T-helper 1 cell (primary cell): ENCODE data around the gene SCN1A.

Experiments
- DNase-seq, 5 donors: peaks; one replicate each; pipeline ENCODE4 v3.0.0-alpha.2; 2012 to 2020

SCN1A gene

DNA sequence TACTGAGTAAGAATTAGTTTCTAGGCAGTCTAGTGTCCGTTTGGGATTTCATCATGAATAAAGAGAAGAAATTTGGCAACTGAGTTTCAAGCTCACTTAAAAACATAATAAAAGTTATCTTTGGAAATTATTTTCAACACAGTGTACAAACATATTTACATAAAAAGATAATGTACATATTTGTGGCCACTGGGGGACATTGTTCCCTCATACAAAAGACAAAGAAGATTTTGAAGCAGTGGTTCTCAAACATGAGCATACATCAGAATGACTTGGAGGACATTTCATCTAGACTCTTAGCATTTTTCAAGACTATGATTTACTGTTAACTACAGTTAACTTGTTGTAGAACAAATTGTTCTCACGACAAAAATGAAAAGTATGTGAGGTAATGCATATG is 158.6 kb downstream of the SCN1A start:
- DNase-seq: no peak

DNA sequence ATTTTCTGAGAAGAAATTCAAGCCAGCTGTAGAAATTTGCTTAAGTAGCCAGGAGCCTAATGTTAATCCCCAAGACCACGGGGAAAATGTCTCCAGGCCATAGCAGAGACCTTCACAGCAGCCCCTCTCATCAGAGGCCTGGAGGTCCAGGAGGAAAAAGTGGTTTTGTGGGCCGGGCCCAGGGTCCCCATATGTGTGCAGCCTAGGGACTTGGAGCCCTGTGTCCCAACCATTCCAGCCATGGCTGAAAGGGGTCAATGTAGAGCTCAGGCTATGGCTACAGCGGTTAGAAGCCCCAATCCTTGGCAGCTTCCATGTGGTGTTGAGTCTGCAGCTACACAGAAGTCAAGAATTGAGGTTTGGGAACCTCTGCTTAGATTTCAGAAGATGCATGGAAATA is 160.1 kb downstream of the SCN1A start:
- DNase-seq: no peak

DNA sequence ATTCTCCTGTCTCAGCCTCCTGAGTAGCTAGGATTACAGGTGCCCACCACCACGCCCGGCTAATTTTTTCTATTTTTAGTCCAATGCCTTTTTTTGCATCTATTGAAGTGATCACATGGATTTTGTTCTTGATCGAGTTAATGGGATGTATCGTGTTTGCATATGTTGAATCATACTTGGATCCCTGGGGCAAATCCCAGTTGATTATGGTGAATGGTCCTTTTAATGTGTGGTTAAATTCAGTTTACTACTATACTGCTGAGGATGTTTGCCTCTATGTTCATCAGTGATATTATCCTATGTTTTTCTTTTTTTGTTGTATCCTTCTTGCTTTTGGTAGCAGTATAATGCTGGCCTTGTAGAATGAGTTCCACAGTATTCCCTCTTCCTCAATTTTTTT is 166.0 kb downstream of the SCN1A start:
- no peak for DNase-seq

DNA sequence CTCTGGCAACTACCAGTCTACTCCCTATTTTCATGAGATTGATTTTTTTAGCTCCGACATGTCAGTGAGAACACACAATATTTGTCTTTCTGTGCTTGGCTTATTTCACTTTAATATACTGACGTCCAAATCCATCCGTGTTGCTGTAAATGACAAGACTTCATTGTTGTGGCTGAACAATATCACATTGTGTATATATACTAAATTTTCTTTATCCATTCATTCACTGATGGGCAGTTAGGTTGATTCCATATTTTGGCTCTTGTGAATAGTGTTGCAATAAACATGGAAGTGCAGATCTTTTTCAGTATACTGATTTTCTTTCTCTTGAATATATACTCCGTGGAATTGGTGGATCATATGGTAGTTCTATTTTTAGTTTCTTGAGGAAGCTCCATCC is 168.4 kb downstream of the SCN1A start:
- no peak for DNase-seq

DNA sequence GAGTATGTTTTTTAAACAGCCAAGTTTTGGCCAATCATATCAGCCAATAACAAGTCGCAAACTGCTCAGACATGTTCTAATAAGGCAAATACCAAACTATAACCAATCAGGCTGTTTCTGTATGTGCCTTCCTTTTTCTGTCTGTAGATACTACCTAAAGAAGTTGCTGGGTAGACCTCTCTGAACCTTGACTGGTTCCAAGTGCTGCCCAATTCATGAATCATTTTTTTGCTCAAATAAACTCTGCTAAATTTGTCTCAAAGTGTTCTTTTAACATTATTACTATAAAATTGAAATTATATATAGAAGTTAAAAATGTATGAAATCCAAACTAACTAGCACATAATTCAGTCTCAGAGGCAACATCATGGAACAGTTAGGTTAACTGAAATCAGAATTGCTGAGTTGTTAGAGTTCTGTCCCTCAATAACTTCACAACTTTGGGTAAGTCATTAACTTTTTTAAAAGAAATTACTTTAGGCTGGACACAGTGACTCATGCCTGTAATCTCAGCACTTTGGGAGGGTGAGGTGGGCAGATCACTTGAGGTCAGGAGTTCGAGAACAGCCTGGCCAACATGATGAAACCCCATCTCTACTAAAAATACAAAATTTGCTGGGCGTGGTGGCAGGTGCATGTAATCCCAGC is 169.4 kb downstream of the SCN1A start:
- no peak for DNase-seq

DNA sequence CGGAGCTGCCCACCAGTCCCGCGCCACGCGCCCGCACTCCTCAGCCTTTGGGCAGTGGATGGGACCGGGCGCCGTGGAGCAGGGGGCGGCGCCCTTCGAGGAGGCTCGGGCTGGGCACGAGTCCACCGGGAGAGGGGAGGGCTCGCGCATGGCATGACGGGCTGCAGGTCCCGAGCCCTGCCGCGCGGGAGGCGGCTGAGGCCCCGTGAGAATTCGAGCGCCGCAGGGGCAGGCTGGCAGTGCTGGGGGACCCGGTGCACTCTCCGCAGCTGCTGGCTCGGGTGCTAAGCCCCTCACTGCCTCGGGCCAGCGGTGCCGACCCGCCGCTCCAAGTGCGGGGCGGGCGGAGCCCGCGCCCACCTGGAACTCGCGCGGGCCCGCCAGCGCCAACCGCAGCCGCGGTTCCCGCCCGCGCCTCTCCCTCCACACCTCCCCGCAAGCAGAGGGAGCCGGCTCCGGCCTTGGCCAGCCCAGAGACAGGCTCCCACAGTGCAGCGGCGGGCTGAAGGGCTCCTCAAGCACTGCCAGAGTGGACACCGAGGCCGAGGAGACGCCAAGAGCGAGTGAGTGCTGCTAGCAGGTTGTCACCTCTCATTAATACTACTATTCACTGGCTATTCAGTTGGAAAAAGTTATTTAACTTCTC is 170.7 kb downstream of the SCN1A start:
- no peak for DNase-seq

DNA sequence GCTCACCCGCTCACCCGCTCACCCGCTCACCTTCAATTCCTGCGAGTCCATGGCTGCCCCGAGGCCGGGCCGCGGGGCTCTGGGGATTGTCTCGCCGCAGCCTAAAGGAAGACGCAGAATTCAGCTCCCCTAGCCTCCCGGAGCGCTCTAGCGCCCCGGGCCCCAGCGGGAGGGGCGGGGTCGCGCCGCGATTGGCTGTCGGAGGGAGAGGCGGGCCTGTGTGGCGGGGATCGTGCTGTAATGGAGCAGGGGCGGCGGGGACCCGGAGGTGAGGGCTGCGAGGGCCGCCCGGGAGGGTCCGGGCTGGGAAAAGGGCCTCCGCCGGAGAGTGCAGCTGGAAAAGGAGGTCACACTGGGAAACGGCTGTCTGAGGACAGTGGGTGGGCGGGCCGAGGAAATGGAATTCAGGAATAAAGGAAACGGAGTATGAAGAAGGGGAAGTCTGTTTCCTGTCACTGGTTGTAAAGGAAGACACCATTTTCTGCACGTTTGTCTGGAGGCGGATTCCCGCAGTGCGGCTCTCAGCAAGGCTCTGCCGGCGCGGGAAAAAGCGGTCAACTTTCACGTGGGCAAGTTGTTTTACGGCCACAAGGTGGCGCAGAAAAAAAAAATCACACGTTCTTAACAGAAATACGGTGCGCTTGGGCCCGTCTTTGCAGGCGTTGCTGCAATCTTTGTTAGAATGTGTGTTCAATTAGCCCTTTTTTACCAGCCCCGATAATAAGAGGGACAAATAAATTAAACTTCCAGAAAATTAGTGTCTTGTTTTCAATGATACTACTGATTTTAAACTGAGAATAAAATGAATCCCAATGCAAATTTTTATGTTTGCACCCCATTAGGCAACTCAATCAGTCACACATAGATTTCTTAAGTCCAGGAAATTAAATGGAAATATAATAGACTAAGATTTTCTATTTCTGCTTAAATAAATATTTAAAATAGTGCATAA is 173.9 kb downstream of the SCN1A start, which contains the start of gene TTC21B:
TSS of gene TTC21B (minus strand) at position 122 of the 952 bp plus-strand sequence. CDS start at position 51, 71 bp downstream.
- DNase-seq: peak; percentile 83 to 92 (median 89)

DNA sequence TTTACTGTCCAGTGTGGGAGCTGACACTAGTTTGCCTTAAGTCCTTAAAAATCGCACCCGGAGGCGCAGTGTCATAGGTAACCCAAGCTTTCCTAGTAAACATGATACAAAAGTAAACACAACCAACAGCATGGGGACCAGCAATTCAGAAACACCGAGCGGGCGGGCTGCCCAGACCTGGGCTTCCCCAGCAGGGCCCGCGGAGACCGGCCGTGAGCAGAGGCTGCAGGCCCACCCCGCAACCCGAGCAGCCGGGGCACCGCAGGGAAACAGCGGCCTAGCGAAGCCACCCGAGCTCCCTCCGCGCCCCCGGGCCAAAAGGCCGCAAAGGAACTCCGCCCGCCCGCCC is 174.5 kb downstream of the SCN1A start:
- DNase-seq: no peak

DNA sequence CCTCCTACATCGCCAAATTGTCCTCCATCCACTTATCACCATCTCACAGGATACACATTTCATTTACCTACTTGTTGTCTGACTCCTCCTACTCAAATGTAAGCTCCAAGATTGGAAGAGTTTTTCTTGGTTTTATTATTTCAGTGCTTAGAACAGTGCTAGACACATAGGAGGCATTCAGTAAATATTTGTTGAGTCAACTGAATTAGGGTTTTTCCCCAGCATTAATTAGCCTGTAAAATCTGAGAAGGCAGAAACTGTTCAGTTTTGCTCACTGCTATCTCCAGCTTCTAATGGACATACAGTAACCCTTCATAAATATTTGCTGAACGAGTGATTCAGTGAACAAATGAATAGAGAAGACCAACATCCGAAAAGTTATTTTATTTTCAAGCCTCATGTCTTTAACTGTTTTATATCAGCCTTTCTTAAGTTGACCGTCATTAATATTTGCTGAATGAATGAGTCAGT is 175.0 kb downstream of the SCN1A start:
- DNase-seq: no peak

DNA sequence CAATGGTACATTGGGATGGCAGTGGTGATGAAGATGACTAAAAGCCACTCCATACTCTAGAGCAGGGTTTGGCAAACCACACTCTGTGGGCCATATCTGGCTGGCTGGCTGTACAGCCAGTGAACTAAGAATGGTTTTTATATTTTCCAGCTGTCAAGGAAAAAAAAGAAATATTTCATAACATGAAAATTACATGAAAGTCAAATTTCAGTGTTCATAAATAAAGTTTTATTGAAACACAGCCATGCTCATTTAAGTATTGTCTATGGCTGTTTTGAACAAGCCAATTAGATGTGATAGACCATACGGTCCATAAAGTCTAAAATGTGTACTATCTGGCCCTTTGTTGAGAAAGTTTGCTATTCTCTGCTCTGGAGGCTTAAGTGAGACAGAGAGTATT is 175.7 kb downstream of the SCN1A start:
- DNase-seq: no peak

DNA sequence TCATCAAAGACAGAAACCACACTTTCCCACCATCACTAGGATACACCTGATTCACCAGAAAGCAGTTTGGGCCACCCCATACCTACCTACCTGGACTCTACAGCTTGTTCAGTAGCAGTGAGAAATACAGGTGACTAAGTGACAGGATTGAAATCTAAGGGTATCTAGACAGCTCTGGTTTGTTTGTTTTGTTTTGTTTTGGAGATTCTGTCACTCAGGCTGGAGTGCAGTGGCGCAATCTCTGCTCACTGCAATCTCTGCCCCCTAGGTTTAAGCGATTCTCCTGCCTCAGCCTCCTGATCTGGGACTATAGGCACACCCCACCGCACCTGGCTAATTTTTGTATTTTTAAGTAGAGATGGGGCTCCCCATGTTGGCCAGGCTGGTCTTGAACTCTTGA is 177.4 kb downstream of the SCN1A start:
- no peak for DNase-seq

DNA sequence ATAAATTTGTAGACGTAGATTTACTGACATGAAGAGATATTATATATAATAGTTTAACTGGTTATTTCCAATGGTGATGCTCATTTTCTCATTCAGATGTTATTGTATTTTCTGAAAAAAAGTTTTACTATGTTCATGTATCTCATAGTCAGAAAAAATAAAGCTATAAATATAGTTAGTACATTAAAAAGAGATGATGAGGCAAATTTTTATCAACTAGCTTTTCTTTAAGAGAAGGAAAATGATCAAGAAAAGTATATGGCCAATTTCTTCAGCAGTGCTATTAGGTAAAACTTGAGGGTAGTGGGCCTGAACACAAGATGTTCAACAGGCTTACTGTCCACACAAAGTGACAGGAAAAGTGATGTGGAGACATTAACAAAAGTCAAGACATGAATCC is 186.0 kb downstream of the SCN1A start:
- no peak for DNase-seq

DNA sequence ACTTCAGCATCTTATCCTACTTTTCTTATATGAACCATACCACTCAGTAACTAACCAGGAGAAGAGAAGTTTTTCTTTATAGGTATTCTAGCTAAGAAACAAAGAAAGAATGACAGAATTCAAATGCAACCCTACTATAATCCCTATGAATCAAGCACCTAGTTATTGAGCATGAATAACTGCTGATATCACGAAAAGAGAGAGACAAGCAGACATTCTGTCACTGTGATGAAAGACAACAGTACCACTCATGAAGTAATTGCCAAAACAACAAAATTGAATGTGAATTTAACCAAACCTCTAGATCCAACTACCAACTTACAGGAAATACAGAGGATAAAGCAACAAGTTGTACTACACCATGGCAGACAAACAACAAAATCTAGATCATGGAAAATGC is 189.6 kb downstream of the SCN1A start:
- DNase-seq: no peak
